T47D (cell line): ENCODE measurements around the gene OSBPL1A.

ENCODE experiments used
- DNase-seq, 2 experiments: peaks; one replicate each; pipeline versions ENCODE4 v3.0.0 to v3.0.0-alpha.2; 2011 to 2012; ENCODE audit warnings: low read depth in 1 of 2, low spot score in 1 of 2
- JUND ChIP-seq: IDR thresholded peaks from 2 replicates; pipeline ENCODE4 v1.6.1; 2012; ENCODE audit warnings: low read depth
- in situ Hi-C: cut with HindIII; loops from 2 replicates; pipeline ENCODE4 v1.10.0; 2016; ENCODE audit warnings: low sequenced_read_pairs, low pct_unique_long_range_greater_than_20kb

The OSBPL1A gene

DNA sequence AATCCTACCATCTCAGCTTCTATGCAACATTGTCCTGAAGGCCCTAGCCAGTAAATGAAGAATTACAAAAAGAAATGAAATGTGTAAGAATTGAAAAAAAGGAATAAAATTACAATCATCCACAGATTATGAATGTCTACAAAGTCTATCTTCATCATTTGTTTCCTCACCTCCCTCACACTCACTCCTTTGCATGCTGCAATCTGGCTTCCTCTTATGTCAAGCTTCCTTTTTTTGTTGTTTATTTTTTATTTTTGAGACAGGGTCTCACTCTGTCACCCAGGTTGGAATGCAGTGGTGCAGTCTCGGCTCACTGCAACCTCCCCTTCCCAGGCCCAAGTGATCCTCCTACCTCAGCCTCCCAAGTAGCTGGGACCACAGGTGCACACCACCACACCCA, 129.7 kb downstream of the OSBPL1A start:
- DNase-seq = no peak
- no peak for TF ChIP-seq JUND
- in situ Hi-C loops = no loop called here

DNA sequence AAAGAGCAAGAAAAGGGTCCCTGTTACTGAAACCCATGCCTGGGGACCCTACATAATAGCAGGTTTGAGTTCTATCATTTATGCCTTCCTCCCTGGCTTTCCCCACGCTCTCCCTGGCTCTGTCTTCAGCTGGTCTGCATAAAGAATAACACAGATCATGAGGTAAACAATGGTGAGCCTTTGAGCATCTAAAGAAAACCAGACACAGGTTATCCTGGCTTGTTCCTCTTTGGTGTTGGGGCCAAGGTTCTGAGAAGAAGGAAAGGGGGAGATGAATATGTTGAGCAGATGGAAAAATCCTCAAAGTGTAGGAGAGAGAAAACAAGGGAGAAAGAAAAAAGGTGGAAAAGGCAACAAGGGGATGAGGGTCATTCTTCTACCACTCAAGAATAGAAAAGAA, 131.5 kb downstream of the OSBPL1A start:
- no peak for DNase-seq
- in situ Hi-C loops = no loop called here
- TF ChIP-seq JUND = no peak

DNA sequence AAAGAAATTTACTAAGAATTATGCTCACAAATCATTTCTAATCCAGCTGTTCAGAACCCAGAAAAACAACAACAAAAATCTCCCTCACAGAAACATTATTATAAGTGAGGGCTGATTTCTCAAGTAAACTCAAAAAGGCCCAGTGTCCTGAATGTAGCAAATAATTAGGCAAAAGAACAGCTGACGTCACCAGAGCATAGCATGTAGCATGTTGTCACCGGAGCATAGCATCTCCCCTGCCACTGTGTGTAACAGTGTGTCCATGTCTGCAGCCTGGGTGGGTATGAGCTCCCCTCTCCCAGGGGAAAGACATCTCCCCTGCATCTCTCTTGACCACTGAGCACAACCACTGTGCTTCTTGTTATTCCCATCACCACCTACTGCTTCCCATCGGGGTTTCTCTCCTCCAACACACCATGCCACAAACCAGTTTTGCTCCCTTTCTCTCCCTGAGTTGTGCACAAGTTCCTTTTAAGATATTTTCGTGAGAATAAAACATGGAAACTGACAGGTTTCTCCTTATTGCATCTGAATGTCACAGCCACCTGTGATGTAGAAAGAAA, 132.0 kb downstream of the OSBPL1A start:
- in situ Hi-C loops = no loop called here
- no peak for DNase-seq
- TF ChIP-seq JUND = no peak

DNA sequence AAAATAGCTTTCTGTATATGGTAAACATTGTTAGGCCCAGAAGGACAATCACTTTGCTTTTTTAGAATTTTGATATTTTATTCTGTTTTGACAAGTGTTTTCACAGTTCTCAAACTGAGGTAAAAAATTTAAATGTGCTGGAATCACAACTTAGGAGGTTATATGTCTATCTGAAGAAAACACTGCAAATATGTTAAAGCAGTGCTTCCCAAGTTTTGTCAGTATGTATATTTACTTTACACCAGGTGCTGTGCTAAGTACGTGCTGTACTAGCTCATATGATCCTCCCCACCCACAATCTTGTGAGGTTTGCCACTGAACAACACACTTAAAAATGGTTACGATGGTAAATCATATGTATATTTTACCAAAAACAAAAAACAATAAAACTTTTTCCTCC, 134.6 kb downstream of the OSBPL1A start:
- DNase-seq = no peak
- TF ChIP-seq JUND = no peak
- in situ Hi-C loops = no loop called here

DNA sequence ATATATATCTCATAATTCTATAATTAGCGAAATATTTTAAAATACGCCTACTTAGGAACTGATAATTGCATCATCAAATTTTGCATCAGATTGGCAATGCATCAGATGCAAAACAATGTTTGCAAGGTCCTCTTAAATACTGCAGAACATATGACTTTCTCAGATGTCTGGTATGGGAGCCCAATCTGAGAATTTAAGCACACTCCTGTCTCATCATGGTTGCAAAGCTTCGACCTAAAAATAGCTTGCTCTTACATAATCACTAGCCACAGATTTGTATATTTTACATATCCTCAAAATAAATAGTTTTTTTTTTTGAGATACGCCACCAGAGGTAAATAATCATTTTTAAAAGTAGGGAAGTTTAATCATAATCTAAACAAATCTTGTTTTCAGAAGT, 135.5 kb downstream of the OSBPL1A start:
- in situ Hi-C loops = no loop called here
- no peak for DNase-seq
- TF ChIP-seq JUND = no peak

DNA sequence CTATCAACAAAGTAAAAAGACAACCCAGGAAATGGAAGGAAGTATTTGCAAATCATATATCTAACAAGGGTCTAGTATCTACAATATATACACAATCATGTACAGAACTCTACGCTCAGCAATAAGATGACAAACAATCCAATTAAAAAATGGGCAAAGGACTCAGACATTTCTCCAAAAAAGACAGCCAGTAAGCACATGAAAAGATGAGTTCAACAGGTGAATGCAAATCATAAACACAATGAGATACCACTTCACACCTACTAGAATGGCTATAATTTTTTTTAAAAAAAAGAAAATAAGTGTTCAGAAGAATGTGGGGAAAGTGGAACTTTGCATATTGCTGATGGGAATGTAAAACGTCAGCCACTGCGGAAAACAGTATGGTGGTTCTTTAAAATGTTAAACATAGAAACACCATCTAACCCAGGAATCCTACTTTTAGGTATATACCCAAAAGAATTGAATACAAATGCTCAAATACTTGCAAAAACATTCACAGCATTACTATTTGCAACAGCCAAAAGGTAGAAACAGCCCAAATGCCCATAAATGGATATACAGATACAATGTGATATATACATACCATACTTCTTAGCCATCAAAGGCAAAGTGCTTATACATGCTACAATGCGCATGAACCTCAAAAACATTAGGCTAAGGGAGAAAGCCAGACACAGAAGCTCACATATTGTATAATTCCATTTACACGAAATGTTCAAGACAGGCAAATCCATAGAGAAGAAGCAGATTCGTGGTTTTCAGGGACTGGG, 137.6 kb downstream of the OSBPL1A start:
- in situ Hi-C loops = no loop called here
- no peak for TF ChIP-seq JUND
- DNase-seq = no peak

DNA sequence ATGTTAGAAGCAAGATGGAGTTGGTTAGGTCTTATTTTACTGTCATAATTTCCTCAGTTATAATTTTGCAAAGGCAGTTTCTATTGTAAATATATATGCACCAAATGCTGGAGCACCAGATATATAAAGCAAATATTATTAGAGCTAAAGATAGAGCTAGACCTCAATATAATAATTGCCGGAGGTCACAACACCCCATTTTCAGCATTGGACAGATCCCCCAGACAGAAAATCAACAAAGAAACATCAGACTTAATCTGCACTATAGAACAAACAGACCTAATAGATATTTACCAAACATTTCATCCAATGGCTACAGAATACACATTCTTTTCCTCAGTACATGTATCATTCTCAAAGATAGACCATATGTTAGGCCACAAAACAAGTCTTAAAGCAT, 143.6 kb downstream of the OSBPL1A start:
- TF ChIP-seq JUND = no peak

DNA sequence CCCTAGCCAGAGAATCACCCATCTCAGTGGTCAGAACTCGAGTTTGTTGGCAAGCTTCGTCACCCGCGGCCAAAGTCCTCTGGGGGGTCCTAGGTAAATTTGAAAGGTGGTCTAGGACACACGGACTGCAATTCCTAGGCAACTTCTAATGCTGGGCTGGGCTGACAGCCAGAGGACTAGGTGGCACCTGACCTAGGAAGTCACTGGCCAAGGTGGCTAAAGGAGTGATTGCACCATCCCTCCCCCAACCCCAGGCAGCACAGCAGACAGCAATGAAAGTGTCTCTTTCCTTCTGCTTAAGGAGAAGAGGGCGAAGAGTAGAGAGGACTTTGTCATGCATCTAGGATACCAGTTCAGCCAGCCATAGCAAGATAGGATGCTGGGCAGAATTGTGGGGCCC, 147.9 kb downstream of the OSBPL1A start:
- in situ Hi-C loops = no loop called here
- DNase-seq = no peak
- TF ChIP-seq JUND = no peak

More for the DNA sequence above, 143.6 kb downstream of the OSBPL1A start:
- in situ Hi-C loops = no loop called here
- DNase-seq = no peak

DNA sequence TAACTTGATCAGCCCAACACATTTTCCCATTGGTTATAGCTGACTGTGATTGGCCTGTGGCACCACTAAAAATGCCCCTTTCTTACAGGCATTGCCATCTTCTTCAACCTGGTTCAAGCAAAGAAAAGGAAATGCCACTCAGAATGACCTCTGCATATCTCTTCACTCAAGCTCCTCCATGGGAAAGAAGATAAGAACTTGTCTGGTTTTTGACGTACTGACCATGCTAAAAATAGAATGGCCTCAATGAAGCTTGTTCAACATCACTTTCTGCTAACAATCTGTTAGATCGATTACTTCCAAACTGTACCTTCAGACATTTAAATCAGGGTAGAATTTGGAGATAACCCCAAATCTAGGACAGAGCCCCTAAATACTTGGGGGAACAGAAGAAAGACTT, 149.3 kb downstream of the OSBPL1A start:
- DNase-seq = no peak
- in situ Hi-C loops = no loop called here
- no peak for TF ChIP-seq JUND

DNA sequence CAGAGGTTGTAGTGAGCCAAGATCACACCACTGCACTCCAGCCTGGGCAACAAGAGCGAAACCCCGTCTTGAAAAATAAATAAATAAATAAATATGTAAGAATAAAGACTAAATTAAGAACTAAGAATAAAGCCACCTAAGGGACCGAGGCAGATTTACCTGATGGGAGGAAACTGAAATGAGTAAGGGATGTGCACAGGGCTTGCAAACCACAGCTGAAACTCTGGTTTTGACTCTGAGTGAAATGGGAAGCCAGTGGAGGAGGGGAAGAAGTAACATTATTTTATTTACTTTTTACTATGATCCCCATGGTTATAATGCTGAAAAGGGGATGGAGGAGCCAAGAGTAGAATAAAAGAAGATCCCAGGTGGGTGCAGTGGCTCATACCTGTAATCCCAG, 151.5 kb downstream of the OSBPL1A start:
- in situ Hi-C loops = no loop called here
- TF ChIP-seq JUND = no peak
- DNase-seq = no peak

DNA sequence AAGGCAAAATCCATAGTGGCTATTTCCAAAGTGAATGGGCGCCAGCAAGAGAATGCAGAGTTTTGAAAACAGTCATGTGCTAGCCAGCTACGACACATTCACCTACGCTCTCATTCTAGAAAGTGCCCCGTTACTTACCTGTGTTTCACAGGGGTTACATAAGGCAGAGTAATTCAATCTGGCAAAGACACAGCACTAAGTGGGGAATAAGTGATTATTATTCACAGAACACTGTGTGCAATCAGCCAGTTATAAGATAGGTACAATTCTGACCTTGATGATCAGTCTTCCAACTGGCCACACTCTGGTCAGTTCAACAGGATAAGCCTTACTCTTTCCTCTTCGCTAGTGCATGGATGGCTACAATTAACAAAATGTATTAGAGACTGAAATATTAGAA, 152.9 kb downstream of the OSBPL1A start:
- in situ Hi-C loops = no loop called here
- DNase-seq = no peak
- no peak for TF ChIP-seq JUND

DNA sequence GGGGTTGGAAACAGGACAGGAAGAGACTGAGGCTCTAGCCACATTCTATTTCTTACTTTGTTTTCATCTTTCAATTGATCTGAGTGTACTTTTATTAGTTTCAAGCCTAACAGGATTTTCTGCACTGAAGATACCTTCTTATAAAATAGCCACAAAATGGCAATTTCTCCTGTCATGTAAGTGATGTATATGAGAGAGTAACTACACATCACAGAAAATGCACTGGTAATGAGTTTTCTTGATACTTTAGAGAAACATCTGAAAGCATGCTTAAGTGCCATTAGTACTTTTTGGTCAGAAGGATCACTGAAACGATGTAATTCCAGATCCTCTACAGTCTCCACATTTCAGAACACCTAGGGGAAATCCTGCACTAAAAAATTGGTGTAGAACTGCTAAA, 153.9 kb downstream of the OSBPL1A start:
- in situ Hi-C loops = no loop called here
- TF ChIP-seq JUND = no peak
- no peak for DNase-seq

DNA sequence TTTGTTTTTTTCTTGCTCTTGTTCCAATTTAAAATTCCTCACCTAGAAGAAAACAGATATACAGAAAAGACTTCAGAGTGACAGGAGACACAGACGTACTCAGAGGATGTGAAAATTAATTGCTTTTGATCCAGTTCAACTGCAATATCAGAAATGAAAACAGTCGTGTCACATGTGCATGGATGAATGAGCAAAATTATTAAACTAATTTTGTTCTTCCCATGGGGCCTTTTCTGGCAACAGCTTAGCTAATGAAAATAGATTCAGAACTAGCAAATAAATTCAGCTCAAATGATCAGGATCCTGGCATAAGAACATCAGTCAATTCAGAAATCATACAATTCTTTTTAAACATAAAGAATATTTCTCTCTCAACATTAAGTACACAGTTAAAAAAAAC, 158.3 kb downstream of the OSBPL1A start:
- in situ Hi-C loops = no loop called here
- TF ChIP-seq JUND = no peak
- no peak for DNase-seq

DNA sequence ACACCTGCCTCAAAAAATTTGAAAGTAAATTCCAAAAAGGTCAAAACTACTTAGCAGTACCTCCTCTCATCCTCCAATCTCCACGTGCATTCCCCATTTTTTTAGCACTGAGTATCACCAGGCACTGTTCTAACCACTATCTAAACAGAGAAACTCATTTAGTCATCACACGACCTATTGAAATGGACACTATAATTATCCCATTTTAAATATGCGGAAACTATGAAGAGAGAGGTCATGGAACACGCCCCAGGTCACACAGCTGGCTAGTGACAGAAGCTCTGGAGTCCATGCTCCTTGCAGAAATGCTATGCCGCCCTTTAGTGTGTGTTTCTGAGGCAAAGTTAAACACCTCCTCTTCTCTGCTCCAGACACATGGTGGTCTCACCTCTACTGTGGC, 159.2 kb downstream of the OSBPL1A start:
- no peak for DNase-seq
- TF ChIP-seq JUND = no peak
- in situ Hi-C loops = no loop called here
